Mucosa of descending colon (tissue), 3 donors: ENCODE data around the gene SMURF2. TPM values are rescaled to one million over a fixed set of nuclear protein-coding genes. Genes with fewer than 3 reads are reported as not detected.
A peak's percentile ranks its signal among the peaks of the same experiment; 100 is the strongest.
"Not testable (repeated sequence)": the region's sequence is repeated elsewhere in the genome, so short reads cannot be mapped to it uniquely, and the experiment has no call there.

ENCODE experiments used
- ATAC-seq: fragments of 200-7000 bp; cut with Tn5 transposase; one replicate; pipeline ENCODE4 v1.9.1; 2020; ENCODE audit warnings: mild to moderate bottlenecking, moderate library complexity
- DNase-seq, 3 donors: peaks; one replicate each; pipeline ENCODE4 v3.0.0-alpha.2; 2020
- H3K36me3 ChIP-seq: fragments of 200-600 bp; one replicate; pipeline ENCODE4 v1.8.0; 2021; ENCODE audit warnings: low read depth, mild to moderate bottlenecking
- H3K4me1 ChIP-seq: fragments of 200-600 bp; one replicate; pipeline ENCODE4 v1.8.0; 2021; ENCODE audit warnings: low read depth, mild to moderate bottlenecking
- H3K4me3 ChIP-seq: fragments of 200-600 bp; one replicate; pipeline ENCODE4 v1.8.0; 2021; ENCODE audit warnings: mild to moderate bottlenecking
- H3K9me3 ChIP-seq: fragments of 200-600 bp; one replicate; pipeline ENCODE4 v1.8.0; 2021; ENCODE audit warnings: mild to moderate bottlenecking
- intact Hi-C, 2 donors: fragments of 100-400 bp; cut with DNase I in 1 of 2; cut with micrococcal nuclease in 1 of 2; formaldehyde crosslinking; loops; one replicate each; pipeline versions ENCODE4 v1.11.0 to v1.11.1; 2022; cut with DNase I, micrococcal nuclease
- total RNA-seq, 3 donors: library from RNA; stranded (reverse); fragmentation: NEBNext Ultra II Directional in 2 of 3; extraction: Animal tissue kit (Norgen Biotek cat#: 25700) in 2 of 3; gene quantifications; one replicate each; pipeline versions ENCODE4 v1.2.1 to v1.2.4, GENCODE V29; 2021 to 2023
- TF ChIP-seq, protein P1 (sequence below): fragments of 200-600 bp; IDR thresholded peaks from one replicate; pipeline ENCODE4 v1.8.0; 2022; ENCODE audit warnings: antibody characterized with exemption, mild to moderate bottlenecking
- donor health status: DM: no; HTN: no; CAD: no; lungs with moderate emphysema.
- donor health status: DM: no; HTN: no; CAD: no.
- donor health status: DM: no; HTN: yes; CAD: no.

Gene SMURF2
- total RNA-seq, 3 donors from 2014 or later: 14.9 to 25.4 (median 15.2) TPM

DNA sequence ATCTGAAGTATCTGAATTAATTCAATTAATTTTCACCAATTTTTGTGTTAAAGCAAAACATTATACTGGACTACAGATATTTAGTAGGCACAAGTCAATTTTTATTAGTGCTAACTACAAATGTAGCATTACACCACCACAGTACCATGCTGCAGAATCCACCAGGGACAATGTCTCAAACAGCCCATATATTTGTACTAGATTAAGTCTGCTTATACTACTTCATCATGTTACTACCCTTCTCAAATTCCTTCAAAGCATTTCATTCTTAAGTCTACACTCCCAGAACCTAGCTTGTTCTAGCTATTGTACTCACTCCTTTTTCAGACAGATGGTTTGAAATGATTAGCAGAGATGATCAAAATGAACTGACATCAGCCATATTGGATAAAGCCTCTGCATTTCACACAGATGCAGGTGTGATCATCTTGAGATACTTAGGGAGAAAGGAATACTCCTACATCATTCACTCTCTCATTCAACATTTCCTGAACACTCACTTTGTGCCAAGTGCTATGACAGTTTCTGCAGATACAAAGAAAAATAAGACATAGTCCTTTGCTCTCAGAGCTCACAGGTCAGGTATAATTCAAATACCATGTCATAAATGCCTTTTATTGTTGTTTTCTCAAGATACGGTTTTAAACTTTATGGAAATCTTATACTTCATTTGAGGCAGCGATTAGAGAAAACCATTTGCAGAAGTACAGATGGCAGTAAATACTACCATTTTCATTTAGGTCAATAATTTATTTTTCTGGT is 47.7 kb downstream of the SMURF2 start:
- intact Hi-C loops: no loop called here
- no peak for DNase-seq

DNA sequence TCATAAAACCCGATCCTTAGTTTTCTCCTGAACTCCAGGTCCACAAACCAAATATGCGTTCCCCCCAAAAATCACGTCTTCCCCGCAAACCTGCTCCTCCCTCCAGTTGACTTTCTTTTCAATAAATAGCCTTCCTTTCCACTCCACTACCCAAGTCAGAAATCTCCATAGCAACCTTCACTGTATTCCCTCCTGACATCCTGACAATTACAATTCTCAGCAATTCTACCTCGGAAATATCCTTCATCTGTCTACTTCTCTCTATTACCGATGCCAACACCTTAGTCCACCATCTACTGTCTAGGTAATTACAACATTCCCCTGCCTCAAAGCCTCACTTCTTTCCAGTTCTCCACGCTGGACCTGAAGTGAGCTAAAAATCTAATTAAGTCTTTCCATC is 50.7 kb downstream of the SMURF2 start:
- H3K4me3 ChIP-seq: no peak overlapping the region
- peaks cover 16% of the 10 kb centered on the region for H3K4me1 ChIP-seq
- no peaks in the 10 kb centered on the region for H3K36me3 ChIP-seq
- DNase-seq (no peak), ATAC-seq (no peak)
- peaks cover 4% of the 10 kb centered on the region for H3K9me3 ChIP-seq
- intact Hi-C loops: no loop called here
- TF ChIP-seq, protein P1, sequence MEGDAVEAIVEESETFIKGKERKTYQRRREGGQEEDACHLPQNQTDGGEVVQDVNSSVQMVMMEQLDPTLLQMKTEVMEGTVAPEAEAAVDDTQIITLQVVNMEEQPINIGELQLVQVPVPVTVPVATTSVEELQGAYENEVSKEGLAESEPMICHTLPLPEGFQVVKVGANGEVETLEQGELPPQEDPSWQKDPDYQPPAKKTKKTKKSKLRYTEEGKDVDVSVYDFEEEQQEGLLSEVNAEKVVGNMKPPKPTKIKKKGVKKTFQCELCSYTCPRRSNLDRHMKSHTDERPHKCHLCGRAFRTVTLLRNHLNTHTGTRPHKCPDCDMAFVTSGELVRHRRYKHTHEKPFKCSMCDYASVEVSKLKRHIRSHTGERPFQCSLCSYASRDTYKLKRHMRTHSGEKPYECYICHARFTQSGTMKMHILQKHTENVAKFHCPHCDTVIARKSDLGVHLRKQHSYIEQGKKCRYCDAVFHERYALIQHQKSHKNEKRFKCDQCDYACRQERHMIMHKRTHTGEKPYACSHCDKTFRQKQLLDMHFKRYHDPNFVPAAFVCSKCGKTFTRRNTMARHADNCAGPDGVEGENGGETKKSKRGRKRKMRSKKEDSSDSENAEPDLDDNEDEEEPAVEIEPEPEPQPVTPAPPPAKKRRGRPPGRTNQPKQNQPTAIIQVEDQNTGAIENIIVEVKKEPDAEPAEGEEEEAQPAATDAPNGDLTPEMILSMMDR: no peak

More for the DNA sequence above, 47.7 kb downstream of the SMURF2 start:
- Histone ChIP-seq H3K36me3 (no peaks in the 10 kb centered on the region), H3K4me1 (peaks cover 16% of the 10 kb centered on the region), H3K9me3 (peaks cover 2% of the 10 kb centered on the region), H3K4me3 (no peak overlapping the region)
- TF ChIP-seq, protein P1: no peak
- ATAC-seq: peak; percentile 85

DNA sequence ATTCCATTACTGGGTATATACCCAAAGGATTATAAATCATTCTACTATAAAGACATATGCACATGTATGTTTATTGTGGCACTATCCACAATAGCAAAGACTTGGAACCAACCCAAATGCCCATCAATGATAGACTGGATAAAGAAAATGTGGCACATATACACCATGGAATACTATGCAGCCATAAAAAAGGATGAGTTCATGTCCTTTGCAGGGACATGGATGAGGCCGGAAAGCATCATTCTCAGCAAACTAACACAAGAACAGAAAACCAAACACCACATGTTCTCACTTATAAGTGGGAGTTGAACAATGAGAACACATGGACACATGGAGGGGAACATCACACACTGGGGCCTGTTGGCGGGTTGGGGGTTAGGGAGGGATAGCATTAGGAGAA is 51.9 kb downstream of the SMURF2 start:
- DNase-seq, intact Hi-C loops: not testable (repeated sequence)

DNA sequence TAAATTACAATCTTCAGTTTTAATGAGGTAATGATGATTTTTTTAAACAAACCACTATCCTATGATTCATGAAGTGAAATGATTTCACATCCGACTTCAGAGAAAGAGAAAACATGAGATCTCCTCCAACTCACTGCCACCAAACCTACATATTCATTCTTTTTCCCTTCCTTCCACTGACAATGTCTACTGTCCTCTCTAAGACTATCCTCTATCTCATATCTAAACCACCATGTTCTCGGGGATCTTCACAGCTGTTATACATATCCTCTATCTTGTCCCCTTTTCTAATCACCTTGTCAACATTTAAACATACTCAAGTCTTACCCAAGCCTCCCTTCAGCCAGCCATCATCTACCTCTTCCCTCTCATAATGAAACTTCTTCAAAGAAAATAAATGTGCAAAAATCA is 53.5 kb downstream of the SMURF2 start:
- H3K9me3 ChIP-seq: peaks cover 4% of the 10 kb centered on the region
- no peak overlapping the region for H3K4me3 ChIP-seq
- H3K36me3 ChIP-seq: no peaks in the 10 kb centered on the region
- ATAC-seq (no peak), DNase-seq (no peak)
- intact Hi-C loops: no loop called here
- no peaks in the 10 kb centered on the region for H3K4me1 ChIP-seq
- TF ChIP-seq, protein P1: no peak

More for the DNA sequence above, 51.9 kb downstream of the SMURF2 start:
- peaks cover 12% of the 10 kb centered on the region for H3K4me1 ChIP-seq
- not testable (repeated sequence) for H3K36me3 ChIP-seq, H3K9me3 ChIP-seq, ATAC-seq, H3K4me3 ChIP-seq

DNA sequence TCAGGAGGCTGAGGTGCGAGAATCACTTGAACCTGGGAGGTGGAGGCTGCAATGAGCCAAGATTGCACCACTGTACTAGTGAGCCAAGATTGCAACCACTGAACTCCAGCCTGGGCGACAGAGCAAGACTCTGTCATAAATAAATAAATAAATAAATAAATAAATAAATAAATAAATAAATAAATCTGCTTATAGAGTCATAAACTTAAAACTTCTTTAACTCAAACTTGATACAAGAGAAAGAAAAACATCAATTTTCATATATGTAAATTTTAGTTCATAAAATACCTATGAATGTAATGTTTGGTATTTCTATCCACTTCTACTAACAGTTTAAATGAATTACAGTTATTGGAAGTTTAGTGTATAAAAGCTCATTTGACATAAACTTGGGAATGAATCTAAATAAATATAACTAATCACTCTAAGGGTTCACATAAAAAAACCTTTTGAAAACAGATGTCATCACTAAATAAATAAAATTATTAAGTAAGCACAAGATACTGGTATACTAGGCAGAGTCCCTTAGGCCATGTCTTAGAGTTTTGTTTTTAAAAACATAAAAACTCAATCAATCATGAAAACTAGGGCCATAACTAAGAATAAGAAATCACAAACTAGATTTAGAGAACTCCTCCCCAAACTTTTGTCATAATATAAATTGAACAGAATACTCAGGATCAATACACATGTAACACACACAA is 54.1 kb downstream of the SMURF2 start:
- TF ChIP-seq, protein P1: no peak
- ATAC-seq (no peak), DNase-seq (no peak)
- H3K4me1 ChIP-seq: no peaks in the 10 kb centered on the region
- intact Hi-C loops: no loop called here
- H3K9me3 ChIP-seq: peaks cover 4% of the 10 kb centered on the region
- H3K4me3 ChIP-seq: no peak overlapping the region
- H3K36me3 ChIP-seq: no peaks in the 10 kb centered on the region

DNA sequence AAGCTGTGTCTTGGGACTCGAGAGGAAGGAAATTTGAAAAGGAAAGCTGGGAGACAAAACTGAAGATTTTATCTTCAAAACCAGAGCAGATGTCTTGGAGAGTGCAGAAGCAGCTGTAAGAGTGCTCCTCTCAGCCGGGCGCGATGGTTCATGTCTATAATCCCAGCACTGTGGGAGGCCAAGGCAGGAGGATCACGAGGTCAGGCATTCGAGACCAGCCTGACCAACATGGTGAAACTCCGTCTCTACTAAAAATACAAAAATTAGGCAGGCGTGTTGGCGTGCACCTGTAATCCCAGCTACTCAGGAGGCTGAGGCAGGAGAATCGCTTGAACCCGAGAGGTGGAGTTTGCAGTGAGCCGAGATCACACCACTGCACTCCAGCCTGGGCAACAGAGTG is 57.6 kb downstream of the SMURF2 start:
- H3K4me1 ChIP-seq, H3K9me3 ChIP-seq, H3K36me3 ChIP-seq, H3K4me3 ChIP-seq, DNase-seq, ATAC-seq, intact Hi-C loops: not testable (repeated sequence)
